Fibroblast of lung (primary cell): ENCODE measurements around the gene GLYR1. TPM values are rescaled to one million over a fixed set of nuclear protein-coding genes. Genes with fewer than 3 reads are reported as not detected.

Experiments
- DNase-seq, 2 donors: peaks; one replicate each; pipeline versions ENCODE4 v3.0.0 to v3.0.0-alpha.2; 2010; ENCODE audit warnings: low read depth in 2 of 2
- H2AFZ ChIP-seq: 2 replicates; pipeline ENCODE4 v1.5.1; 2012; ENCODE audit warnings: low read length, control low read depth, inconsistent platforms
- H3K27ac ChIP-seq: 2 replicates; pipeline ENCODE4 v1.5.1; 2011; ENCODE audit warnings: low read length, control low read depth; ENCODE audit not compliant: insufficient read depth
- H3K27me3 ChIP-seq: 2 replicates; pipeline ENCODE4 v1.5.1; 2011; ENCODE audit warnings: mild to moderate bottlenecking, low read length; ENCODE audit not compliant: control insufficient read depth, insufficient read depth
- H3K36me3 ChIP-seq: 2 replicates; pipeline ENCODE4 v1.5.1; 2011; ENCODE audit warnings: low read length; ENCODE audit not compliant: control insufficient read depth, insufficient read depth
- H3K4me1 ChIP-seq: 2 replicates; pipeline ENCODE4 v1.5.1; 2011; ENCODE audit warnings: low read length; ENCODE audit not compliant: control insufficient read depth, insufficient read depth; ENCODE audit errors: extremely low read depth
- H3K4me2 ChIP-seq: 2 replicates; pipeline ENCODE4 v1.5.1; 2011; ENCODE audit warnings: low read length, control low read depth; ENCODE audit not compliant: insufficient read depth; ENCODE audit errors: extremely low read depth
- H3K4me3 ChIP-seq, 4 experiments: fragments of 200-600 bp in 1 of 4; sonication (generic) in 1 of 4; replicated peaks in 1 of 4; 2 replicates each; pipeline ENCODE4 v1.5.1; 2011 to 2016; ENCODE audit warnings: low read length in 4 of 4, low read depth in 3 of 4, mild to moderate bottlenecking in 3 of 4, control low read depth in 2 of 4, inconsistent platforms in 1 of 4, mixed read lengths in 1 of 4; ENCODE audit not compliant: insufficient read depth in 1 of 4; ENCODE audit errors: control extremely low read depth in 1 of 4
- H3K79me2 ChIP-seq: 2 replicates; pipeline ENCODE4 v1.5.1; 2012; ENCODE audit warnings: mild to moderate bottlenecking, low read length, inconsistent platforms; ENCODE audit not compliant: control insufficient read depth, insufficient read depth
- H3K9ac ChIP-seq: 2 replicates; pipeline ENCODE4 v1.5.1; 2011; ENCODE audit warnings: mild to moderate bottlenecking, low read length, control low read depth; ENCODE audit not compliant: insufficient read depth
- H3K9me3 ChIP-seq: 2 replicates; pipeline ENCODE4 v1.5.1; 2012; ENCODE audit warnings: low read depth, low read length; ENCODE audit not compliant: control insufficient read depth, insufficient read depth
- H4K20me1 ChIP-seq: 2 replicates; pipeline ENCODE4 v1.5.1; 2011; ENCODE audit warnings: low read length; ENCODE audit not compliant: control insufficient read depth, insufficient read depth; ENCODE audit errors: extremely low read depth
- EZH2 ChIP-seq: IDR thresholded peaks from 2 replicates; pipeline ENCODE4 v1.5.1; 2012; ENCODE audit warnings: low read length, control low read depth, mild to moderate bottlenecking; ENCODE audit errors: missing control alignments
- polyA plus RNA-seq, 2 donors: library from polyadenylated mRNA; depleted of rRNA in 1 of 2; stranded (reverse) in 1 of 2; unstranded in 1 of 2; fragments of >200 nt; gene quantifications; 2 replicates each; pipeline ENCODE4 v1.2.1, GENCODE V29; 2011 to 2012; ENCODE audit warnings: missing spikeins in 1 of 2
- total RNA-seq: library from RNA; depleted of rRNA; stranded (reverse); fragments of >200 nt; gene quantifications from 2 replicates; pipeline ENCODE4 v1.2.1, GENCODE V29; 2014
- TF ChIP-seq, protein P1 (sequence below), 2 donors: IDR thresholded peaks in 1 of 2; conservative IDR thresholded peaks in 1 of 2; 1 replicate in 1 of 2; 2 replicates in 1 of 2; pipeline ENCODE4 v1.5.1; 2011 to 2012; ENCODE audit warnings: low read length in 2 of 2, control low read depth in 1 of 2, inconsistent platforms in 1 of 2, low read depth in 1 of 2, mild to moderate bottlenecking in 1 of 2

GLYR1 gene
- total and polyA plus RNA-seq, 2 donors (not counting 1 experiment from before 2014, with no cell fraction given), result 28.6 to 39.6 TPM

DNA sequence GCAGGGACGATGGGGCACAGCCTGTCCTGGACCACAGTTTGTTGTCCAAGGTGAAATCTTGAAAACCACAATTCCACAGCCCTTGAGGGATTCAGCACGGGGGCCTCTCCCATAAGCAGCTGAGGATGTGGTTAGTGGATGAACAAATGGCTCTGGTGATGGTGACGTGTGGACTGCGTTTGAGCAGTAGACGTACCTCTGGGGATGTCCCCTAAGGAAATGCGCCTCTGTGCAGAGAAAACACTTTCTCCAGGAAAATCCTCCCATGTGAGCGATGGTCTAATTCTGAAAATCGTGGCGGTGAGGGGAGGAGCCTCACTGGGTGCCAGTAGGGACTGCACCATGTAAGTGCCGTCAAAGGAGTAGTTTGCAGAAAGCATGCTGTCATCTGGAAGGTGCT is 56.2 kb downstream of the GLYR1 start:
- no peak for DNase-seq
- Histone ChIP-seq H3K79me2 (no peaks in the 10 kb centered on the region), H3K36me3 (no peaks in the 10 kb centered on the region), H3K9ac (no peak overlapping the region), H3K9me3 (no peaks in the 10 kb centered on the region), H3K4me3 (no peak overlapping the region), H3K4me1 (no peaks in the 10 kb centered on the region), H3K4me2 (no peak overlapping the region), H2AFZ (no peak overlapping the region), H4K20me1 (no peaks in the 10 kb centered on the region), H3K27ac (no peak overlapping the region), H3K27me3 (no peaks in the 10 kb centered on the region)
- no peak for TF ChIP-seq EZH2
- TF ChIP-seq, protein P1, sequence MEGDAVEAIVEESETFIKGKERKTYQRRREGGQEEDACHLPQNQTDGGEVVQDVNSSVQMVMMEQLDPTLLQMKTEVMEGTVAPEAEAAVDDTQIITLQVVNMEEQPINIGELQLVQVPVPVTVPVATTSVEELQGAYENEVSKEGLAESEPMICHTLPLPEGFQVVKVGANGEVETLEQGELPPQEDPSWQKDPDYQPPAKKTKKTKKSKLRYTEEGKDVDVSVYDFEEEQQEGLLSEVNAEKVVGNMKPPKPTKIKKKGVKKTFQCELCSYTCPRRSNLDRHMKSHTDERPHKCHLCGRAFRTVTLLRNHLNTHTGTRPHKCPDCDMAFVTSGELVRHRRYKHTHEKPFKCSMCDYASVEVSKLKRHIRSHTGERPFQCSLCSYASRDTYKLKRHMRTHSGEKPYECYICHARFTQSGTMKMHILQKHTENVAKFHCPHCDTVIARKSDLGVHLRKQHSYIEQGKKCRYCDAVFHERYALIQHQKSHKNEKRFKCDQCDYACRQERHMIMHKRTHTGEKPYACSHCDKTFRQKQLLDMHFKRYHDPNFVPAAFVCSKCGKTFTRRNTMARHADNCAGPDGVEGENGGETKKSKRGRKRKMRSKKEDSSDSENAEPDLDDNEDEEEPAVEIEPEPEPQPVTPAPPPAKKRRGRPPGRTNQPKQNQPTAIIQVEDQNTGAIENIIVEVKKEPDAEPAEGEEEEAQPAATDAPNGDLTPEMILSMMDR (conservative IDR thresholded peaks at IDR 0.05 in 1 of 2, IDR thresholded peaks at IDR 0.05 in 1 of 2; ENCODE audit: low read depth in 1 of 2, low read length in 2 of 2), result no peak

DNA sequence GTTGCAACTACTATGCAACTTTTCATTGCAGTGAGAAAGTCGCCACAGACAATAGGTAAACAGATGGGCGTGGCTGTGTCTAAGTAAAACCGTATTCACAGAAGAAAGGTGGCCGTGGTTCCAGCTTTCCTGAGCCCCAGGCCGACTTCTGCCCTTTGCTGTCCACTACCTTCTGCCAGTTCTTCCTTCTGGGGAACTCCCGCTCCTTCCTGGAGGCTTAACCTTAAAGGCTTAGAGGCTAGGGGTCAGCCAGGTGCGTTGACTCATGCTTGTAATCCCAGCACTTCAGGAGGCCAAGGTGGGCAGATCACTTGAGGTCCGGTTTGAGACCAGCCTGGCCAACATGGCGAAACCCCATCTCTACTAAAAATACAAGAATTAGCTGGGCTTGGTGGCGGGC is 56.8 kb downstream of the GLYR1 start:
- Histone ChIP-seq H2AFZ (no peak overlapping the region), H4K20me1 (no peaks in the 10 kb centered on the region), H3K4me3 (no peak overlapping the region), H3K36me3 (no peaks in the 10 kb centered on the region), H3K4me1 (no peaks in the 10 kb centered on the region), H3K9ac (no peak overlapping the region), H3K27me3 (no peaks in the 10 kb centered on the region), H3K9me3 (no peaks in the 10 kb centered on the region), H3K4me2 (no peak overlapping the region), H3K79me2 (no peaks in the 10 kb centered on the region), H3K27ac (no peak overlapping the region)
- no peak for DNase-seq
- no peak for TF ChIP-seq EZH2
- TF ChIP-seq, protein P1 (conservative IDR thresholded peaks at IDR 0.05 in 1 of 2, IDR thresholded peaks at IDR 0.05 in 1 of 2; ENCODE audit: low read depth in 1 of 2, low read length in 2 of 2), result no peak

DNA sequence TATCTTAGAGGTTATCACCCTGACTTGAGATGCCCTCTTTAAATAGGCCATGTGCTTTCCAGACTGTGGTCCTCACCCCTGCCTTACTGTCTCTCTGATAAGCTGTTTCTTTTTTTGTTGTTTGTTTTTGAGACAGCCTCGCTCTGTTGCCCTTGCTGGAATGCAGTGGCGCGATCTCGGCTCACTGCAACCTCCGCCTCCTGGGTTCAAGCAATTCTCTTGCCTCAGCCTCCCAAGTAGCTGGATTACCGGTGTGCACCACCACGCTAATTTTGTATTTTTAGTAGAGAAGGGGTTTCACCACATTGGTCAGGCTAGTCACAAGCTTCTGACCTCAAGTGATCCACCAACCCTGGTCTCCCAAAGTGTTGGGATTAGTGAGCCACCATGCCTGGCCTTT is 58.2 kb downstream of the GLYR1 start:
- no peak for TF ChIP-seq EZH2
- TF ChIP-seq, protein P1 (conservative IDR thresholded peaks at IDR 0.05 in 1 of 2, IDR thresholded peaks at IDR 0.05 in 1 of 2; ENCODE audit: low read depth in 1 of 2, low read length in 2 of 2), result no peak
- Histone ChIP-seq H3K27me3 (no peaks in the 10 kb centered on the region), H3K4me1 (no peaks in the 10 kb centered on the region), H4K20me1 (no peaks in the 10 kb centered on the region), H3K4me3 (no peak overlapping the region), H3K79me2 (no peaks in the 10 kb centered on the region), H3K27ac (no peak overlapping the region), H3K9ac (no peak overlapping the region), H2AFZ (no peak overlapping the region), H3K36me3 (no peaks in the 10 kb centered on the region), H3K4me2 (no peak overlapping the region), H3K9me3 (no peaks in the 10 kb centered on the region)
- DNase-seq, result no peak
